Mesodermal cell (in vitro differentiated cells): ENCODE measurements around the gene SRMS.

Experiments used
- H3K27ac ChIP-seq: 2 replicates; pipeline ENCODE4 v1.7.0; 2013; ENCODE audit warnings: mild to moderate bottlenecking, low read depth, low read length, moderate library complexity; ENCODE audit not compliant: severe bottlenecking
- H3K36me3 ChIP-seq: 2 replicates; pipeline ENCODE4 v1.7.1; 2013; ENCODE audit warnings: mild to moderate bottlenecking, low read length, moderate library complexity; ENCODE audit not compliant: control insufficient read depth, insufficient read depth
- H3K4me1 ChIP-seq: one replicate; pipeline ENCODE4 v1.7.1; 2013; ENCODE audit warnings: mild to moderate bottlenecking, low read length; ENCODE audit not compliant: insufficient read depth, control insufficient read depth, poor library complexity, severe bottlenecking
- H3K4me3 ChIP-seq: 2 replicates; pipeline ENCODE4 v1.7.0; 2013; ENCODE audit warnings: low read length, control low read depth, mild to moderate bottlenecking; ENCODE audit not compliant: insufficient read depth, poor library complexity, severe bottlenecking; ENCODE audit errors: extremely low read depth
- H3K9me3 ChIP-seq: 2 replicates; pipeline ENCODE4 v1.7.1; 2013; ENCODE audit warnings: mild to moderate bottlenecking, low read length, moderate library complexity; ENCODE audit not compliant: control insufficient read depth
- WGBS, 2 experiments: methylation state at CpG; one replicate each; pipeline ENCODE4 v1.1.5; 2013; ENCODE audit warnings: missing lambda C conversion rate in 2 of 2; ENCODE audit not compliant: insufficient coverage in 2 of 2; 5-methylcytosine and 5-hydroxymethylcytosine counted together

The SRMS gene

DNA sequence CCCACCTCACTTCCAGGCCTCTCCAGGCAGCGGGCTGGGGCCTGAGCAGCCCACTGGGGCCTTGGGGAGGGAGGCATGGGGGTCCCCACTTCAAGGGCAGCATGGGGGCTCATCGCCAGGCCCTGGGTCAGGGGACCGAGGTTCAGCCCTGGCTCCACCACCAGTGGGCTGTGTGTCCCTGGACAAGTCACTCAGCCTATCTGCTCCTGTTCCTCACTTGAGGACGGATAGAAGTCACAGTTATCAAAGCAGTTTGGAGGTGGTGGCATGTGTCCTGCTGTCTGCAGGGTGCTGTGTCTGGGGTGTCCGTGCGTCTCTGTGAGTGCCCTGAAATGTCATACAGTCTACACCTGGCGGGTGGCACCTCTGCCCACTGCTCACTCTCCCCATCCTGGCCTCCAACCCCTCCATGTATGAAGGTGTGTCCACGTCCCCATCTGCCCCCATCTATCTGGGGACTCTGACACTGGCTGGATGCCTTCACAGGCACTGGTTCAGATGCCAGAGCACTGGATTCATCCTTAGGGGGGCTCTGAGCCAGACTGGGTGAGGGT lies 52.3 kb downstream of the SRMS start:
- H3K36me3 ChIP-seq, result peaks cover 7% of the 10 kb centered on the region
- 92 to 93% methylated on average over 7 of the region's 8 CpGs for WGBS, 2 experiments
- H3K4me1 ChIP-seq, result peaks cover 3% of the 10 kb centered on the region
- H3K27ac ChIP-seq, result no peak overlapping the region
- H3K9me3 ChIP-seq, result no peaks in the 10 kb centered on the region
- no peak overlapping the region for H3K4me3 ChIP-seq

DNA sequence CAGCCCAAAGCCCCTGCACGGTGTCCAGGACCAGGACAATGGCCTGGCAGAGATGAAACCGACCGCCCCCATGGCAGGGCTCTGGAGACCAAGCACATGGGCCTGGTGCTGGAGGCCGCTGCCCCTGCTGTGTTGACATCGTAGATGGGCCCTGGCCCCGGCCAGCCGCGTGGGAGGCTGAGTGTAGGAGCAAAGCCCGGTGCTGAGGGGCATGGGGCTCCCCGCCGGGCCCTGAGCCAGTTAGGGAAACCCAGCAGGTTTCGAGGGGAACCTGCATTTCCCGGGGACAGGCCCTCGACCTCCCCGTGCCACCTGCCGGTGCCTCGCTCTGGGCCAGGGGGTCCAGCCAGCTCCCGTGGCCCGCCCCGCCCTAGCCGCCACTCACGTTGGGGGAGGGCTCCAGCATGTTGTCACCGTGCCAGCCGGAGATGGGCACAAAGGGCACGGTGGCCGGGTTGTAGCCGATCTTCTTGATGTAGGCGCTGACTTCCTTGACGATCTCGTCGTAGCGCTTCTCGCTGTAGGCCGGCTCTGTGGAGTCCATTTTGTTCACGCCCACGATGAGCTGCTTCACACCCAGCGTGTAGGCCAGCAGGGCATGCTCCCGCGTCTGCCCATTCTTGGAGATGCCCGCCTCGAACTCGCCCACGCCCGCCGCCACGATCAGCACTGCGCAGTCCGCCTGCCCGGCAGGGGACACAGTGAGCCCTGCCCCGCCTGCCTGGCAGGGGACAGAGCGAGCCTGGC lies 53.0 kb downstream of the SRMS start:
- Histone ChIP-seq H3K9me3 (no peaks in the 10 kb centered on the region), H3K36me3 (peaks cover 7% of the 10 kb centered on the region), H3K4me3 (no peak overlapping the region), H3K4me1 (peaks cover 3% of the 10 kb centered on the region), H3K27ac (no peak overlapping the region)
- 90 to 91% methylated on average over 50 of the region's 51 CpGs for WGBS, 2 experiments

- Histone ChIP-seq H3K4me3 (no peak overlapping the region), H3K4me1 (peaks cover 3% of the 10 kb centered on the region), H3K36me3 (peaks cover 7% of the 10 kb centered on the region), H3K27ac (no peak overlapping the region), H3K9me3 (no peaks in the 10 kb centered on the region)
- 90 to 97% methylated on average over 7 of the region's 7 CpGs for WGBS, 2 experiments
Measured at GRCh38 chr20:63494084-63494419, 53.5 kb downstream of the SRMS start.

- no peak overlapping the region for H3K4me3 ChIP-seq
- no peak overlapping the region for H3K27ac ChIP-seq
- no peaks in the 10 kb centered on the region for H3K9me3 ChIP-seq
- 78 to 80% methylated on average over 10 to 11 of the region's 13 CpGs for WGBS, 2 experiments
- H3K36me3 ChIP-seq, result peaks cover 7% of the 10 kb centered on the region
- peaks cover 3% of the 10 kb centered on the region for H3K4me1 ChIP-seq
Measured at GRCh38 chr20:63493563-63494020, 54.0 kb downstream of the SRMS start.

DNA sequence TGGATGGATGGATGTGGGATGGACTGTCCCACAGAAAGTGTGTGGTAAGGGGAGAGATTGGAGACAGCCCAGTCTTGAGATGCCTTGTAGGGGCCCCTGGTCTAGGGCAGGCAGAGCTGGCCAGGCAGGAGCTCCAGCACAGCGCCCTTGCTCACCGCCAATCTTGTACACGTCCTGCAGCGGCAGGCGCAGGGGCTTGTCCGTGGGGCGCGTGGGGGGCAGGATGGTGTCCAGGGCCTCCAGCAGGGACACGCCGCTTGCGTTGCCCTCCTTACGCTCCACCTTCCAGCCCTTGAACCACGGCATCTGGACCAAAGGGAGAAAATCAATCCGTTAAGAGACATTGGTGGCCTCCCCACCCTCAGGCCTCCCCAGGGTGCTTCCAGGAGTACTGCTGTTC lies 54.6 kb downstream of the SRMS start:
- 95 to 96% methylated on average over 13 to 14 of the region's 14 CpGs for WGBS, 2 experiments
- no peak overlapping the region for H3K27ac ChIP-seq
- H3K9me3 ChIP-seq, result no peaks in the 10 kb centered on the region
- peaks cover 3% of the 10 kb centered on the region for H3K4me1 ChIP-seq
- H3K4me3 ChIP-seq, result no peak overlapping the region
- H3K36me3 ChIP-seq, result peaks cover 7% of the 10 kb centered on the region

- no peak overlapping the region for H3K4me3 ChIP-seq
- 83 to 86% methylated on average over 2 of the region's 2 CpGs for WGBS, 2 experiments
- H3K27ac ChIP-seq, result no peak overlapping the region
- peaks cover 7% of the 10 kb centered on the region for H3K36me3 ChIP-seq
- no peaks in the 10 kb centered on the region for H3K9me3 ChIP-seq
- no peaks in the 10 kb centered on the region for H3K4me1 ChIP-seq
Measured at GRCh38 chr20:63492518-63492917, 55.0 kb downstream of the SRMS start.

GRCh38 chr20:63491635-63492230 lies 55.8 kb downstream of the SRMS start:
- 64 to 69% methylated on average over 3 to 4 of the region's 4 CpGs for WGBS, 2 experiments
- H3K4me3 ChIP-seq, result no peak overlapping the region
- no peaks in the 10 kb centered on the region for H3K9me3 ChIP-seq
- H3K36me3 ChIP-seq, result peaks cover 7% of the 10 kb centered on the region
- no peaks in the 10 kb centered on the region for H3K4me1 ChIP-seq
- H3K27ac ChIP-seq, result no peak overlapping the region

GRCh38 chr20:63491078-63491477 lies 56.5 kb downstream of the SRMS start:
- WGBS, 2 experiments, result 81 to 96% methylated on average over 2 to 4 of the region's 4 CpGs
- peaks cover 7% of the 10 kb centered on the region for H3K36me3 ChIP-seq
- no peaks in the 10 kb centered on the region for H3K9me3 ChIP-seq
- no peak overlapping the region for H3K27ac ChIP-seq
- H3K4me1 ChIP-seq, result no peaks in the 10 kb centered on the region
- no peak overlapping the region for H3K4me3 ChIP-seq
